Measurements from ENCODE around the gene AP1S3. TPM values are rescaled to one million over a fixed set of nuclear protein-coding genes. Genes with fewer than 3 reads are reported as not detected.

AP1S3 gene
- total RNA-seq, 1 donor from 2014 or later = 0.80 TPM

DNA sequence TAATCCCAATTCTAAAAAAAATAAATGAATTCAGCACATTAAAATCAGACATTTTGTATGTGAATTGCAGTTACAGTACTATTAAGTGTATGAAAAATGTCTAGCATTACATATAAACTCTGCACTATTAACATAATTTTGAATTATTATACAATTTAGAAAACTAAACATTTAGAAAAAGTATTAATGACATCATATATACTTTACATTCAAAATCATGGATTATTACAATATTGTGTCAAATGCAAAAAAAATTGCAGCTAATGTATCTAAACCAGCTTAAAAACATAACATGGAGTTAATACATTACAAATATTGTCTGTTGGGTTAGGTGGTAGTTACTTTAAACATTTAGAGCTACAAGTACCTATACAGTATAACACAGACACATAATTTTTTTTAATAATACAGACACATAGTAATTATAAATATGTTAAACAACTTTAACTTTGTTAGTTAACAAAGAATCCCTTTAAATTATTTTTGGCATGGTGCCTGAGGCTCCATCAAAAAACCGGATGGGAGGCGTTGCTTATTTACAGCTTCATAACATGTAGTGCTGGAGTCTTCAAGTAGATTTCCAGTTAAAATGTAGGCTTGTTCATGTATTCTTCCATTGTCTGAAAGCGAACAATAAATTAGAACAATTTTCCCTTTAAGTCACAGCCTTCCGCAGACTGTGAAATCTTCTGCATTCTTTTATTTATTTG, 79.1 kb downstream of the AP1S3 start:
- Mint-ChIP-seq H3K27ac (ENCODE audit: unreplicated experiment) (no peak overlapping the region), H3K27me3 (ENCODE audit: unreplicated experiment) (peaks cover 3% of the 10 kb centered on the region), H3K36me3 (ENCODE audit: low read depth, unreplicated experiment) (no peaks in the 10 kb centered on the region), H3K9me3 (ENCODE audit: unreplicated experiment) (no peaks in the 10 kb centered on the region), H3K4me3 (ENCODE audit: unreplicated experiment) (no peak overlapping the region), H3K4me1 (ENCODE audit: unreplicated experiment) (no peaks in the 10 kb centered on the region)
- TF ChIP-seq, protein P1, sequence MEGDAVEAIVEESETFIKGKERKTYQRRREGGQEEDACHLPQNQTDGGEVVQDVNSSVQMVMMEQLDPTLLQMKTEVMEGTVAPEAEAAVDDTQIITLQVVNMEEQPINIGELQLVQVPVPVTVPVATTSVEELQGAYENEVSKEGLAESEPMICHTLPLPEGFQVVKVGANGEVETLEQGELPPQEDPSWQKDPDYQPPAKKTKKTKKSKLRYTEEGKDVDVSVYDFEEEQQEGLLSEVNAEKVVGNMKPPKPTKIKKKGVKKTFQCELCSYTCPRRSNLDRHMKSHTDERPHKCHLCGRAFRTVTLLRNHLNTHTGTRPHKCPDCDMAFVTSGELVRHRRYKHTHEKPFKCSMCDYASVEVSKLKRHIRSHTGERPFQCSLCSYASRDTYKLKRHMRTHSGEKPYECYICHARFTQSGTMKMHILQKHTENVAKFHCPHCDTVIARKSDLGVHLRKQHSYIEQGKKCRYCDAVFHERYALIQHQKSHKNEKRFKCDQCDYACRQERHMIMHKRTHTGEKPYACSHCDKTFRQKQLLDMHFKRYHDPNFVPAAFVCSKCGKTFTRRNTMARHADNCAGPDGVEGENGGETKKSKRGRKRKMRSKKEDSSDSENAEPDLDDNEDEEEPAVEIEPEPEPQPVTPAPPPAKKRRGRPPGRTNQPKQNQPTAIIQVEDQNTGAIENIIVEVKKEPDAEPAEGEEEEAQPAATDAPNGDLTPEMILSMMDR (IDR thresholded peaks at IDR 0.05; ENCODE audit: unreplicated experiment) = no peak
- DNase-seq (ENCODE audit: low spot score) = no peak

DNA sequence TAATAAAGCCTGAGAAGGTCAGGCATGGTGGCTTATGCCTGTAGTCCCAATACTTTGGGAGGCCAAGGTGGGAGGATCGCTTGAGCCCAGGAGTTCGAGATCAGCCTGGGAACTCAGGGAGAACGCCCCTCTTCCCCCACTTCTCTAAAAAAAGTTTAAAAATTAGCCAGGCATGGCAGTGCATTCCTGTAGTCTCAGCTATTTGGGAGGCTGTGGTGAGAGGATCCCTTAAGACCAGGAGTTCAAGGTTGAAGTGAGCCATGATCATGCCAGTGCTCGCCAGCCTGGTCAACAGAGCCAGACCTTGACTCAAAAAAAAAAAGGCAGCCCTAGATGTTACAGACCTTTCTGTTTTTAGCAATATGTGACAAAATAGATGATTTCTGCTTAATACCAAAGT, 83.4 kb downstream of the AP1S3 start:
- H3K27ac Mint-ChIP-seq (ENCODE audit: unreplicated experiment) = no peak overlapping the region
- TF ChIP-seq, protein P1 (IDR thresholded peaks at IDR 0.05; ENCODE audit: unreplicated experiment) = no peak
- H3K9me3 Mint-ChIP-seq (ENCODE audit: unreplicated experiment) = no peaks in the 10 kb centered on the region
- no peaks in the 10 kb centered on the region for H3K36me3 Mint-ChIP-seq (ENCODE audit: low read depth, unreplicated experiment)
- no peak for DNase-seq (ENCODE audit: low spot score)
- H3K4me3 Mint-ChIP-seq (ENCODE audit: unreplicated experiment) = no peak overlapping the region
- H3K27me3 Mint-ChIP-seq (ENCODE audit: unreplicated experiment) = no peaks in the 10 kb centered on the region
- no peaks in the 10 kb centered on the region for H3K4me1 Mint-ChIP-seq (ENCODE audit: unreplicated experiment)

DNA sequence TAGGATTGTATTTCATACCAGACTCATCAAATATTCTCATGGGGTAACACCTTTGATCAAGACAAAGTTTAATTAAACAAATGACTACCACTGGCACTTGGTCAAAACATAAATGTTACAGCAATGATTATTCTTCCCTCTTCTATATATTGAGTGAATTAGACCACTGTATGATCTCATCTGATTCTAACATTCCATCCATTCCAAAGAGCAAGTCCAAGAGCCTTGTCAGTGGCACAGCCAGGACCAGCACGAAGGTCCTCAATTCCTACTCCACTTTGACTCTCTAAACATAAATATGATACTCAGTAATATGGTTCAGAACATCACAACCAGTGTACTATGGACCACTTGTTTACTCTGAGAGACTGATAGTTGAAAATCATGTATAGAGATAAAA, 86.4 kb downstream of the AP1S3 start:
- TF ChIP-seq, protein P1 (IDR thresholded peaks at IDR 0.05; ENCODE audit: unreplicated experiment) = no peak
- Mint-ChIP-seq H3K4me1 (ENCODE audit: unreplicated experiment) (no peaks in the 10 kb centered on the region), H3K4me3 (ENCODE audit: unreplicated experiment) (no peak overlapping the region), H3K36me3 (ENCODE audit: low read depth, unreplicated experiment) (no peaks in the 10 kb centered on the region), H3K9me3 (ENCODE audit: unreplicated experiment) (no peaks in the 10 kb centered on the region), H3K27ac (ENCODE audit: unreplicated experiment) (no peak overlapping the region), H3K27me3 (ENCODE audit: unreplicated experiment) (no peaks in the 10 kb centered on the region)
- no peak for DNase-seq (ENCODE audit: low spot score)

DNA sequence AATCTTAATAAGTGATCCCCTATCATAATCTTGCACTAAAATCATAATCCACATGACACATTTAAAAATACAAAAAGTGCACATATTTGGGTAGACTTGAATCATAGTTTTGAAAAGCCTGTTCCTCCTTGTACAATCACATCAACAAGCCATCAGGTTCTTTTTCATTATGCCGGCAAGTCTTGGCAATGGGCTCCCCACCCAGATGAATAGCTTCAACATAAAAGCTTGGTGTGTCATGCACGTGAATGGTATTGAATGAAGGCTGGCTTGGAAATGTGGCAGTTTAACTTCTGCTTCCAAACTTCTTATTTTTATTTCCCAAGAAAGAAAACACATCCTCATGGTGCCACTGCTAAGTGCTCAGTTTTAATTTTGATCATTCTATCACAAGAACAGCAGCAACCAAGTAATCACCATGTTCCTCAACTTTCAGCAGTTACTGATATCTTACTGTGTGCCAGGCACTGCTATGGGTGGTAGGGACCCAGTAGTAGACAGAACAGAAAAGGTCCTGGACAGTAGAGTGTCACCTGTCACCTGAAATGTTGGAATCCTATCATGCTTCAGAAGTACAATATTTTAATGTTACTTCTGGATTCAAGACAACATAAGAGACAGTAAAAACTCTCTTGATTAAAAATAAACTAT, 89.9 kb downstream of the AP1S3 start:
- Mint-ChIP-seq H3K4me1 (ENCODE audit: unreplicated experiment) (no peaks in the 10 kb centered on the region), H3K36me3 (ENCODE audit: low read depth, unreplicated experiment) (no peaks in the 10 kb centered on the region), H3K27me3 (ENCODE audit: unreplicated experiment) (no peaks in the 10 kb centered on the region), H3K9me3 (ENCODE audit: unreplicated experiment) (no peaks in the 10 kb centered on the region), H3K4me3 (ENCODE audit: unreplicated experiment) (no peak overlapping the region), H3K27ac (ENCODE audit: unreplicated experiment) (no peak overlapping the region)
- TF ChIP-seq, protein P1 (IDR thresholded peaks at IDR 0.05; ENCODE audit: unreplicated experiment) = no peak
- DNase-seq (ENCODE audit: low spot score) = no peak

DNA sequence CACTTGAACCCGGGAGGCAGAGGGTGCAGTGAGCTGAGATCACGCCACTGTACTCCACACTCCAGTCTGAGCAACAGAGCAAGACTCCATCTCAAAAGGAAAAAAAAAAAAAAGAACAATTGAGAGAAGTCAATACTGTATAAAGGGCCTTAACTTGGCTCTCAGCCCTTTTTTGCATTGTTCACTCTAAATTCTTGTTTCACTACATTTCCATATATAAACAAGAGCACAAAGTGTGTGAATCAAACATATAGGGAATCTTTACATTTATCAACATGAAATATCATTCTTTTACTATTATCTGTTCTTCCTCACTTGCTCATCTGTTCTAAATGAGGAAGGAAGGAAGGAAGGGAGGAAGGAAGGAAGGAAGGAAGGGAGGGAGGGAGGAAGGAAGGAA, 90.8 kb downstream of the AP1S3 start:
- no peak overlapping the region for H3K27ac Mint-ChIP-seq (ENCODE audit: unreplicated experiment)
- H3K9me3 Mint-ChIP-seq (ENCODE audit: unreplicated experiment) = no peaks in the 10 kb centered on the region
- TF ChIP-seq, protein P1 (IDR thresholded peaks at IDR 0.05; ENCODE audit: unreplicated experiment) = no peak

More for the DNA sequence above, 90.8 kb downstream of the AP1S3 start:
- Mint-ChIP-seq H3K36me3 (ENCODE audit: low read depth, unreplicated experiment) (no peaks in the 10 kb centered on the region), H3K27me3 (ENCODE audit: unreplicated experiment) (no peaks in the 10 kb centered on the region), H3K4me3 (ENCODE audit: unreplicated experiment) (no peak overlapping the region), H3K4me1 (ENCODE audit: unreplicated experiment) (no peaks in the 10 kb centered on the region)
- DNase-seq (ENCODE audit: low spot score) = no peak

Measured in endothelial cell (in vitro differentiated cells).